GM12874 (cell line): ENCODE results near the gene SH2D6.

Source experiments
- TF ChIP-seq, protein P1 (sequence below): IDR thresholded peaks from 2 replicates; pipeline ENCODE4 v1.5.1; 2011; ENCODE audit warnings: low read depth, mild to moderate bottlenecking, control low read depth, low read length, moderate library complexity; ENCODE audit not compliant: insufficient read depth

Gene SH2D6

GRCh38 chr2:85420536-85421259 lies 2.2 kb downstream of the SH2D6 start:
- TF ChIP-seq, protein P1, sequence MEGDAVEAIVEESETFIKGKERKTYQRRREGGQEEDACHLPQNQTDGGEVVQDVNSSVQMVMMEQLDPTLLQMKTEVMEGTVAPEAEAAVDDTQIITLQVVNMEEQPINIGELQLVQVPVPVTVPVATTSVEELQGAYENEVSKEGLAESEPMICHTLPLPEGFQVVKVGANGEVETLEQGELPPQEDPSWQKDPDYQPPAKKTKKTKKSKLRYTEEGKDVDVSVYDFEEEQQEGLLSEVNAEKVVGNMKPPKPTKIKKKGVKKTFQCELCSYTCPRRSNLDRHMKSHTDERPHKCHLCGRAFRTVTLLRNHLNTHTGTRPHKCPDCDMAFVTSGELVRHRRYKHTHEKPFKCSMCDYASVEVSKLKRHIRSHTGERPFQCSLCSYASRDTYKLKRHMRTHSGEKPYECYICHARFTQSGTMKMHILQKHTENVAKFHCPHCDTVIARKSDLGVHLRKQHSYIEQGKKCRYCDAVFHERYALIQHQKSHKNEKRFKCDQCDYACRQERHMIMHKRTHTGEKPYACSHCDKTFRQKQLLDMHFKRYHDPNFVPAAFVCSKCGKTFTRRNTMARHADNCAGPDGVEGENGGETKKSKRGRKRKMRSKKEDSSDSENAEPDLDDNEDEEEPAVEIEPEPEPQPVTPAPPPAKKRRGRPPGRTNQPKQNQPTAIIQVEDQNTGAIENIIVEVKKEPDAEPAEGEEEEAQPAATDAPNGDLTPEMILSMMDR = peak; percentile 99

DNA sequence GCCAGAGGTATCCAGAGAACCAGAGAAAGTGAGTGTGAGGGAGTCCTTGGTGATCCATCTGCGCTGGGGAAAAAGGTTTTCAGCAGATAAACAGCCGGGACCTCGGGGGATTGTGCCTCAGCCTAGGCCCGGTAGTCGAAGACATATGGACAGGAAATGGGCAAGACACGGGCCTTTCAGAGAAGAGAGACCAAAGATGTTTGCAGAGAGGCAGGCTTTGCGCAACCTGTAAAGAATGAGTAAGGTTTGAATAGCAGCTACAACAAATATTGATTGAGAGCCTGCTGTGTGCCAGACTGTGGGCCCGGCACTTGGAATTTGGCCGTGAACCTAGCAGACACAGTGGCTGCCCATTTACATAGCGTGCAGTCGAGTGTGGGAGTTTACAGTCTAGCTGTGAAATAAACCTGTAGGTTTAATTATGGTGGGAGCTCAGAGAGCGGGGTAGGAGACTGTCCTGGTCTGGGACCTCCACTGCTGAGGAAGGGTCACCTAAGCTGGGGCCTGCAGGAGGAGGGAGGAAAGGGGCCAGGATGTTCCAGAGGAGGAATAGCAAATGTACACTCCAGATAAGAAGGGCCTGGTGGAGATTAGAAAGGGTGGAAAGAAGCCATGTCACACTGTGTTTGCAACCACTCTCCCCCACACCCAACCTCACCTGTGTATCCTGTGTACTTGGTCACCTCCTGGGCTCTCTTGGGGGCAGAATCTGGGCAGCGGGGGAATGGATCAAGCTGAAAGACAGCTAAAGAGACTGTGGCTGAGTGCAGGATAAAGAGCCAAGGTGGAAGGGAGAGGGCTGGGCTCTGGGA lies 3.0 kb downstream of the SH2D6 start:
- TF ChIP-seq, protein P1 = no peak

DNA sequence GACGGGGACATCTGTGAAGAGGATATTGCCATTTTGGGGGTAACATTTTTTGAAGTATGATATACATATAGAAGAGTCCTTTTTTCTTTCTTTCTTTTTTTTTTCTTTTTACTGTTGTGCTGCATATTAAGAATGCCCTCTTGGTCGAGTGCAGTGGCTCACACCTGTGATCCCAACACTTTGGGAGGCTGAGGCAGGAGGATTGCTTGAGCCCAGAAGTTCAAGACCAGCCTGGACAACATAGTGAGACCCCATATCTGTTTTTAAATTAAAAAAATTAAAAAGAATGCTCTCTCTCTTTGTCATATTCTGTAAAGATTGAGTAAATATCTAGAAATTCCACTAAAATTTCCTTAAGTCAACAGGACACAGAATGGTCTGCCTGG lies 3.6 kb downstream of the SH2D6 start:
- TF ChIP-seq, protein P1 = no peak

GRCh38 chr2:85423525-85423924 lies 5.0 kb downstream of the SH2D6 start:
- TF ChIP-seq, protein P1 = no peak

DNA sequence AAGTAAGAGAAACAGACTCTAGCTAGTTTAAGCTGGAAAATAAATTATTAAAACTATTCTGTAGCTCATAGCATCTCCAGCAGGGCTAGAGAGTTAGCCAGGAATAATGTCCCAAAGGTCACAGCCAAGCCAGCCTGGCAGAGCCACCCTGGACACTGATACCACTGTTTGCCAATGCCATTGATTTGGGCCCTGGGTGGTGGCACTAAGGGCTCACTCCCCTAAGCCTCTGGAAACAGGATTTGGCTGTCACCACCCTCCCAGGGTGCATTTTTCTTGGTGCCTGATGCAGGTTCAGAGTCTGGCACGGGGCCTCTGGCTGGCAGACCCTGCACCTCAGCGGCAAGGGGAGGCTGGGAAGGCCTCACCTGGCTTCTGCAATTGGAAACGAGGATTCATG lies 7.1 kb downstream of the SH2D6 start:
- TF ChIP-seq, protein P1 = no peak

- TF ChIP-seq, protein P1 = no peak
These were observed 8.9 kb downstream of the SH2D6 start for GRCh38 chr2:85427300-85427835.

GRCh38 chr2:85428343-85428881 lies 9.9 kb downstream of the SH2D6 start:
- TF ChIP-seq, protein P1 = no peak
